ENCODE measurements around the gene SNX25.

DNA sequence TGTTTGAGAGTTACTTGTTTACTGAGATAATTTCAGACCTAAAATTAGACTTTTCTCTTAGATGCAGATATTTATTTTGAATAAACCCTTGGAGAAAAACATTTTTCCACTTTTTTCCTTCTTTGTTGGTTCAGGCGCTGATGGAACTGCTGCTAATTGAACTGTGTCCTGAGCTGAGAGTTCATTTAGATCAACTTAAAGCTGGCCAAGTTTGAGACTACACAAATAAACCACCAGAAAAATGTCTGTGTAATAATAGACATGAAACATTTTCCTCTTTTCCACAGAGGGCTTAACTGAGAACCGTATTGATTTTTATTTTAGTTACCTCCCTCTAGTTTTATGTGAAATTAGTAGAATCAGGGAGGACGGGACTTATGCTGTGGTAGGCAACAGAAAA, 153.9 kb downstream of the SNX25 start:
- TF ChIP-seq POLR2A (IDR thresholded peaks at IDR 0.05), result no peak
- no peak for TF ChIP-seq CTCF (IDR thresholded peaks at IDR 0.05)

Measured in vagina (tissue), 2 donors.